KOPT-K1 (cell line): Measurements from ENCODE around the gene KLHL8.
A peak's percentile ranks its signal among the peaks of the same experiment; 100 is the strongest.
"Not testable (repeated sequence)": the region's sequence is repeated elsewhere in the genome, so short reads cannot be mapped to it uniquely, and the experiment has no call there.

Experiments
- H3K27ac ChIP-seq: fragments of 200-600 bp; sonication (generic); 2 replicates; pipeline ENCODE4 v1.5.1; 2016; ENCODE audit warnings: antibody characterized with exemption, mild to moderate bottlenecking, low read depth, low read length; ENCODE audit not compliant: poor library complexity, severe bottlenecking
- H3K36me3 ChIP-seq: fragments of 200-600 bp; sonication (generic); 2 replicates; pipeline ENCODE4 v1.5.1; 2017; ENCODE audit warnings: antibody characterized with exemption, mild to moderate bottlenecking, low read length, moderate library complexity; ENCODE audit not compliant: insufficient read depth
- H3K9me3 ChIP-seq: fragments of 200-600 bp; sonication (generic); 2 replicates; pipeline ENCODE4 v1.5.1; 2017; ENCODE audit warnings: antibody characterized with exemption, low read length, mild to moderate bottlenecking; ENCODE audit not compliant: insufficient read depth, poor library complexity, severe bottlenecking

Gene KLHL8

GRCh38 chr4:87239821-87240220, 19.4 kb upstream of the KLHL8 start:
- no peaks in the 10 kb centered on the region for H3K36me3 ChIP-seq
- H3K27ac ChIP-seq = no peak overlapping the region
- H3K9me3 ChIP-seq = peaks cover 21% of the 10 kb centered on the region

- no peak overlapping the region for H3K27ac ChIP-seq
- H3K9me3 ChIP-seq = peaks cover 21% of the 10 kb centered on the region
- H3K36me3 ChIP-seq = no peaks in the 10 kb centered on the region
Observed at GRCh38 chr4:87239194-87239593, 18.8 kb upstream of the KLHL8 start.

GRCh38 chr4:87236861-87237260, 16.4 kb upstream of the KLHL8 start:
- Histone ChIP-seq H3K9me3 (peaks cover 1% of the 10 kb centered on the region), H3K36me3 (no peaks in the 10 kb centered on the region), H3K27ac (no peak overlapping the region)

GRCh38 chr4:87235020-87235671, 14.7 kb upstream of the KLHL8 start:
- Histone ChIP-seq H3K36me3 (no peaks in the 10 kb centered on the region), H3K9me3 (no peaks in the 10 kb centered on the region), H3K27ac (no peak overlapping the region)

GRCh38 chr4:87232216-87232615, 11.8 kb upstream of the KLHL8 start:
- Histone ChIP-seq H3K36me3 (no peaks in the 10 kb centered on the region), H3K9me3 (no peaks in the 10 kb centered on the region), H3K27ac (no peak overlapping the region)

GRCh38 chr4:87230806-87231205, 10.4 kb upstream of the KLHL8 start:
- H3K9me3 ChIP-seq = no peaks in the 10 kb centered on the region
- no peaks in the 10 kb centered on the region for H3K36me3 ChIP-seq
- H3K27ac ChIP-seq = no peak overlapping the region

- Histone ChIP-seq H3K9me3 (no peaks in the 10 kb centered on the region), H3K27ac (no peak overlapping the region), H3K36me3 (no peaks in the 10 kb centered on the region)
Observed at GRCh38 chr4:87229979-87230378, 9.6 kb upstream of the KLHL8 start.

- H3K36me3 ChIP-seq = no peaks in the 10 kb centered on the region
- H3K27ac ChIP-seq = no peak overlapping the region
- no peaks in the 10 kb centered on the region for H3K9me3 ChIP-seq
Observed at GRCh38 chr4:87228262-87228860, 7.9 kb upstream of the KLHL8 start.

- H3K9me3 ChIP-seq = no peaks in the 10 kb centered on the region
- H3K27ac ChIP-seq = no peak overlapping the region
- no peaks in the 10 kb centered on the region for H3K36me3 ChIP-seq
Observed at GRCh38 chr4:87227751-87228151, 7.3 kb upstream of the KLHL8 start.

GRCh38 chr4:87225936-87226335, 5.5 kb upstream of the KLHL8 start:
- H3K27ac ChIP-seq = no peak overlapping the region
- H3K36me3 ChIP-seq = no peaks in the 10 kb centered on the region
- no peaks in the 10 kb centered on the region for H3K9me3 ChIP-seq

GRCh38 chr4:87224141-87224923, 3.9 kb upstream of the KLHL8 start:
- H3K36me3 ChIP-seq = no peaks in the 10 kb centered on the region
- H3K27ac ChIP-seq = no peak overlapping the region
- H3K9me3 ChIP-seq = no peaks in the 10 kb centered on the region

GRCh38 chr4:87219632-87220093, 755 bp downstream of the KLHL8 start:
- H3K9me3 ChIP-seq = no peaks in the 10 kb centered on the region
- peak overlapping the region; percentile 83 for H3K27ac ChIP-seq
- H3K36me3 ChIP-seq = no peaks in the 10 kb centered on the region

- not testable (repeated sequence) for H3K27ac ChIP-seq, H3K9me3 ChIP-seq, H3K36me3 ChIP-seq
Observed at GRCh38 chr4:87217235-87217763, 3.1 kb downstream of the KLHL8 start.

GRCh38 chr4:87216469-87216868, 3.9 kb downstream of the KLHL8 start:
- Histone ChIP-seq H3K9me3 (no peaks in the 10 kb centered on the region), H3K27ac (no peak overlapping the region), H3K36me3 (no peaks in the 10 kb centered on the region)

- Histone ChIP-seq H3K27ac (no peak overlapping the region), H3K36me3 (no peaks in the 10 kb centered on the region), H3K9me3 (no peaks in the 10 kb centered on the region)
Observed at GRCh38 chr4:87213421-87214075, 6.9 kb downstream of the KLHL8 start.
